H9 (cell line): ENCODE results near the gene KLHL33. TPM values are rescaled to one million over a fixed set of nuclear protein-coding genes. Genes with fewer than 3 reads are reported as not detected.

Experiments
- DNase-seq: peaks from one replicate; pipeline ENCODE4 v3.0.0-alpha.2; 2017
- H2AFZ ChIP-seq: one replicate; pipeline ENCODE4 v1.6.1; 2013; ENCODE audit warnings: mild to moderate bottlenecking, low read length, control low read depth, moderate library complexity
- H2AK5ac ChIP-seq: 2 replicates; pipeline ENCODE4 v1.6.1; 2013; ENCODE audit warnings: low read length, control low read depth, mixed read lengths; ENCODE audit not compliant: insufficient read length
- H2BK120ac ChIP-seq: one replicate; pipeline ENCODE4 v1.6.1; 2013; ENCODE audit warnings: low read depth, mild to moderate bottlenecking, low read length, control low read depth, inconsistent platforms; ENCODE audit not compliant: poor library complexity, severe bottlenecking
- H2BK12ac ChIP-seq: 2 replicates; pipeline ENCODE4 v1.6.1; 2013; ENCODE audit warnings: low read length, control low read depth, mixed read lengths, low read depth; ENCODE audit not compliant: insufficient read length
- H2BK15ac ChIP-seq: 2 replicates; pipeline ENCODE4 v1.6.1; 2013; ENCODE audit warnings: low read depth, low read length, control low read depth
- H2BK20ac ChIP-seq: one replicate; pipeline ENCODE4 v1.6.1; 2013; ENCODE audit warnings: low read depth, mild to moderate bottlenecking, low read length, control low read depth, inconsistent platforms; ENCODE audit not compliant: poor library complexity, severe bottlenecking
- H2BK5ac ChIP-seq: 2 replicates; pipeline ENCODE4 v1.6.1; 2013; ENCODE audit warnings: low read length, control low read depth, mixed read lengths; ENCODE audit not compliant: insufficient read length
- H3K14ac ChIP-seq: 2 replicates; pipeline ENCODE4 v1.6.1; 2013; ENCODE audit warnings: low read length, control low read depth; ENCODE audit not compliant: insufficient read depth
- H3K18ac ChIP-seq: 2 replicates; pipeline ENCODE4 v1.6.1; 2013; ENCODE audit warnings: low read depth, mild to moderate bottlenecking, mixed read lengths, low read length, control low read depth; ENCODE audit not compliant: insufficient read length
- H3K23ac ChIP-seq: 2 replicates; pipeline ENCODE4 v1.6.1; 2013; ENCODE audit warnings: low read length, control low read depth, mixed read lengths, low read depth; ENCODE audit not compliant: insufficient read length
- H3K23me2 ChIP-seq: 2 replicates; pipeline ENCODE4 v1.6.1; 2013; ENCODE audit warnings: low read depth, mild to moderate bottlenecking, mixed read lengths, low read length, control low read depth; ENCODE audit not compliant: insufficient read length, poor library complexity, severe bottlenecking
- H3K27ac ChIP-seq: 2 replicates; pipeline ENCODE4 v1.5.1; 2013; ENCODE audit warnings: low read length, control low read depth, mixed read lengths, low read depth; ENCODE audit not compliant: insufficient read length
- H3K27me3 ChIP-seq: 2 replicates; pipeline ENCODE4 v1.6.1; 2013; ENCODE audit warnings: low read length, control low read depth, inconsistent platforms; ENCODE audit not compliant: insufficient read depth
- H3K4ac ChIP-seq: 2 replicates; pipeline ENCODE4 v1.6.1; 2013; ENCODE audit warnings: low read depth, mild to moderate bottlenecking, control low read depth, inconsistent platforms, low read length, moderate library complexity
- H3K4me1 ChIP-seq: 2 replicates; pipeline ENCODE4 v1.6.1; 2013; ENCODE audit warnings: low read length, control low read depth, inconsistent platforms; ENCODE audit not compliant: insufficient read depth
- H3K4me2 ChIP-seq: 2 replicates; pipeline ENCODE4 v1.6.1; 2013; ENCODE audit warnings: low read length, control low read depth, mixed read lengths; ENCODE audit not compliant: insufficient read length, insufficient read depth
- H3K56ac ChIP-seq: 2 replicates; pipeline ENCODE4 v1.6.1; 2013; ENCODE audit warnings: low read depth, mild to moderate bottlenecking, mixed read lengths, low read length, control low read depth; ENCODE audit not compliant: insufficient read length
- H3K79me1 ChIP-seq: 2 replicates; pipeline ENCODE4 v1.6.1; 2013; ENCODE audit warnings: low read depth, mild to moderate bottlenecking, moderate library complexity, low read length, control low read depth, inconsistent platforms; ENCODE audit not compliant: insufficient read depth, poor library complexity, severe bottlenecking
- H3K79me2 ChIP-seq: 2 replicates; pipeline ENCODE4 v1.6.1; 2013; ENCODE audit warnings: low read length, control low read depth, inconsistent platforms; ENCODE audit not compliant: insufficient read depth
- H3K9ac ChIP-seq: 2 replicates; pipeline ENCODE4 v1.6.1; 2013; ENCODE audit warnings: low read length, control low read depth, mixed read lengths; ENCODE audit not compliant: insufficient read length; ENCODE audit errors: extremely low read depth
- H3K9me3 ChIP-seq: one replicate; pipeline ENCODE4 v1.6.1; 2013; ENCODE audit warnings: low read depth, low read length, inconsistent platforms; ENCODE audit not compliant: control insufficient read depth
- H3T11ph ChIP-seq: one replicate; pipeline ENCODE4 v1.6.1; 2013; ENCODE audit warnings: mild to moderate bottlenecking, low read length, control low read depth, inconsistent platforms
- H4K20me1 ChIP-seq: one replicate; pipeline ENCODE4 v1.6.1; 2013; ENCODE audit not compliant: control insufficient read depth, insufficient read length, insufficient read depth
- H4K5ac ChIP-seq: 2 replicates; pipeline ENCODE4 v1.6.1; 2013; ENCODE audit warnings: low read depth, mild to moderate bottlenecking, mixed read lengths, low read length, control low read depth; ENCODE audit not compliant: insufficient read length
- H4K8ac ChIP-seq: replicated peaks from 2 replicates; pipeline ENCODE4 v1.6.1; 2013; ENCODE audit warnings: low read length, control low read depth, mixed read lengths, low read depth; ENCODE audit not compliant: insufficient read length
- H4K91ac ChIP-seq: 2 replicates; pipeline ENCODE4 v1.6.1; 2013; ENCODE audit warnings: low read depth, mild to moderate bottlenecking, moderate library complexity, mixed read lengths, low read length, control low read depth; ENCODE audit not compliant: insufficient read length
- H3K27ac Mint-ChIP-seq, 3 experiments: 2 replicates in 2 of 3; 3 replicates in 1 of 3; pipeline ENCODE4 v1.8.0; 2020 to 2021; ENCODE audit warnings: mixed read lengths in 3 of 3, mild to moderate bottlenecking in 1 of 3, moderate library complexity in 1 of 3
- H3K27me3 Mint-ChIP-seq: 2 replicates; pipeline ENCODE4 v1.8.0; 2021; ENCODE audit warnings: low read depth, mild to moderate bottlenecking, moderate library complexity, mixed read lengths
- H3K36me3 Mint-ChIP-seq, 3 experiments: 2 replicates in 2 of 3; 3 replicates in 1 of 3; pipeline ENCODE4 v1.8.0; 2020 to 2021; ENCODE audit warnings: low read depth in 3 of 3, mixed read lengths in 3 of 3; ENCODE audit not compliant: insufficient read depth in 1 of 3
- H3K4me1 Mint-ChIP-seq, 2 experiments: 2 replicates each; pipeline ENCODE4 v1.8.0; 2020; ENCODE audit warnings: mixed read lengths in 2 of 2
- H3K4me3 Mint-ChIP-seq, 2 experiments: 2 replicates in 1 of 2; 3 replicates in 1 of 2; pipeline ENCODE4 v1.8.0; 2020 to 2021; ENCODE audit warnings: mild to moderate bottlenecking in 2 of 2, mixed read lengths in 2 of 2, moderate library complexity in 1 of 2
- H3K9me3 Mint-ChIP-seq, 2 experiments: 2 replicates in 1 of 2; 3 replicates in 1 of 2; pipeline ENCODE4 v1.8.0; 2020; ENCODE audit warnings: mild to moderate bottlenecking in 2 of 2, mixed read lengths in 2 of 2, moderate library complexity in 1 of 2
- CTCF ChIP-seq: fragments of 200-600 bp; sonication (generic); conservative IDR thresholded peaks from 3 replicates; pipeline ENCODE4 v1.8.0; 2021; ENCODE audit warnings: antibody characterized with exemption, mild to moderate bottlenecking
- WGBS: extraction: QIAGEN DNeasy Blood & Tissue Kit; methylation state at CpG from one replicate; pipeline ENCODE4 v1.1.7; 2013; ENCODE audit warnings: missing lambda C conversion rate, low lambda C conversion rate, mixed read lengths; ENCODE audit not compliant: insufficient read length; ENCODE audit errors: extremely low coverage; 5-methylcytosine and 5-hydroxymethylcytosine counted together
- total RNA-seq: library from RNA; stranded (reverse); gene quantifications from 2 replicates; pipeline ENCODE4 v1.2.1, GENCODE V29; 2021

The KLHL33 gene
- total RNA-seq, 1 experiment from 2014 or later = 0.04 TPM

DNA sequence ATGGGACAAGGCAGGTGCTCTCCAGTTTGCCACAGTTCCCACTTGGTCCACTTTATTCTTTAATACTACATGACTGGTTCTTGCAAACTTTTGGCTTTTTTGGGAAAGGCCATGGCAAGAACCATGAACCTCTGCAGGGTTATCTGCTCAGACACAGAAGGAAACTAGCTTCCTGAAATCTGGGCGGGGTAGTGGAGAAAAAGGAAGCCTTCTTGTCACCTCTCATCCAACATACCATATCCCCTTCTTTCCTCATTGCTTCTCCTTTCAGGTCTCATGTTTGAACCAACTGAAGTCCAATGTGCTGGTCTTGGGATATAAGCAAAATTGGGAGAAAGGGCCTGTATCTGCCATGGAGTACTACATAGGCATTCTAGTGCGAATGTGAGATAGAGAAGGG lies 5.5 kb upstream of the KLHL33 start:
- Histone ChIP-seq H3K14ac (no peak overlapping the region), H2AFZ (no peak overlapping the region), H3K23ac (no peak overlapping the region), H3K18ac (no peak overlapping the region), H3K79me2 (no peaks in the 10 kb centered on the region; the same call in 1 of the 2 replicates), H4K5ac (no peak overlapping the region), H4K8ac (no peak overlapping the region), H3K4me2 (no peak overlapping the region), H3K27me3 (no peaks in the 10 kb centered on the region), H2AK5ac (no peak overlapping the region), H3K9me3 (no peaks in the 10 kb centered on the region), H3K4ac (no peak overlapping the region), H2BK15ac (no peak overlapping the region), H3T11ph (no peak overlapping the region), H3K56ac (no peak overlapping the region), H3K9ac (no peak overlapping the region), H3K79me1 (no peaks in the 10 kb centered on the region), H2BK120ac (no peak overlapping the region), H2BK5ac (no peak overlapping the region), H3K23me2 (no peaks in the 10 kb centered on the region), H4K91ac (no peak overlapping the region), H2BK20ac (no peak overlapping the region), H4K20me1 (no peaks in the 10 kb centered on the region), H3K4me1 (no peaks in the 10 kb centered on the region), H3K27ac (no peak overlapping the region), H2BK12ac (no peak overlapping the region)
- H3K4me1 Mint-ChIP-seq = peaks cover 9 to 10% of the 10 kb centered on the region in 2 experiments
- no CpG with 5 or more reads among the region's 2 CpGs for WGBS
- TF ChIP-seq CTCF = no peak
- H3K27ac Mint-ChIP-seq = no peak overlapping the region
- DNase-seq = no peak
- peaks cover 6 to 7% (median 6%) of the 10 kb centered on the region in 3 experiments; a peak in 3 of 7 replicates for H3K36me3 Mint-ChIP-seq
- H3K27me3 Mint-ChIP-seq = 0 out of 2 replicates have a peak, but pooled peaks cover 1% of the 10 kb centered on the region
- no peak overlapping the region for H3K4me3 Mint-ChIP-seq
- peaks cover 0 to 4% of the 10 kb centered on the region in 2 experiments; a peak in 2 of 5 replicates for H3K9me3 Mint-ChIP-seq
